Measurements from ENCODE around the gene MYRF.
A peak's percentile ranks its signal among the peaks of the same experiment; 100 is the strongest.

Gene MYRF

GRCh38 chr11:61742391-61742790 is 10.0 kb upstream of the MYRF start:
- DNase-seq = peak; percentile 8

- no peak for DNase-seq
Measured at GRCh38 chr11:61743486-61744095, 8.8 kb upstream of the MYRF start.

- DNase-seq = no peak
Measured at GRCh38 chr11:61744181-61744580, 8.3 kb upstream of the MYRF start.

GRCh38 chr11:61744609-61745156 is 7.8 kb upstream of the MYRF start:
- no peak for DNase-seq

GRCh38 chr11:61745781-61746441 is 6.5 kb upstream of the MYRF start:
- DNase-seq = no peak

GRCh38 chr11:61746442-61747191 is 5.8 kb upstream of the MYRF start:
- no peak for DNase-seq

- DNase-seq = peak; percentile 28
Measured at GRCh38 chr11:61747192-61747966, 5.1 kb upstream of the MYRF start.

- DNase-seq = no peak
Measured at GRCh38 chr11:61747967-61748285, 4.5 kb upstream of the MYRF start.

GRCh38 chr11:61749591-61750217 is 2.7 kb upstream of the MYRF start:
- no peak for DNase-seq

- no peak for DNase-seq
Measured at GRCh38 chr11:61750631-61751273, 1.7 kb upstream of the MYRF start.

- DNase-seq = no peak
Measured at GRCh38 chr11:61751384-61751783, 1.1 kb upstream of the MYRF start.

- no peak for DNase-seq
Measured at GRCh38 chr11:61752925-61753521, 587 bp downstream of the MYRF start.

- no peak for DNase-seq
Measured at GRCh38 chr11:61753672-61754071, 1.2 kb downstream of the MYRF start.

GRCh38 chr11:61754534-61755482 is 2.4 kb downstream of the MYRF start:
- no peak for DNase-seq

GRCh38 chr11:61756147-61756451 is 3.7 kb downstream of the MYRF start:
- no peak for DNase-seq

GRCh38 chr11:61756452-61757212 is 4.2 kb downstream of the MYRF start:
- no peak for DNase-seq

GRCh38 chr11:61757213-61757862 is 4.9 kb downstream of the MYRF start:
- DNase-seq = no peak

GRCh38 chr11:61760946-61761345 is 8.5 kb downstream of the MYRF start:
- DNase-seq = no peak

GRCh38 chr11:61761440-61762222 is 9.2 kb downstream of the MYRF start:
- no peak for DNase-seq

Measured in CD4-positive, alpha-beta T cell treated with Interferon gamma for 1 hour (primary cell).